Measurements from ENCODE around the gene FUCA2.
A peak's percentile ranks its signal among the peaks of the same experiment; 100 is the strongest.

FUCA2 gene

GRCh38 chr6:143510991-143511891, at the start of gene FUCA2:
TSS of gene FUCA2 (minus strand) at chr6:143511720. CDS start at chr6:143511634, 86 bp downstream.
- Histone ChIP-seq H3K9me3 (ENCODE audit: low read length) (no peaks in the 10 kb centered on the region), H3K27ac (ENCODE audit: low read depth, low read length) (peak within 1 kb of the TSS; percentile 83), H3K4me1 (ENCODE audit: insufficient read depth, low read length) (peaks cover 19% of the 10 kb centered on the region), H3K36me3 (ENCODE audit: insufficient read depth, low read length) (peaks cover 9% of the 10 kb centered on the region), H3K9ac (ENCODE audit: low read length) (peak within 1 kb of the TSS; percentile 51), H3K27me3 (ENCODE audit: control insufficient read depth in 1 of 2, insufficient read depth in 2 of 2, low read length in 2 of 2) (no peaks in the 10 kb centered on the region), H3K4me3 (ENCODE audit: low read depth in 1 of 2, low read length in 2 of 2) (peak within 1 kb of the TSS; percentile 61 to 72)

GRCh38 chr6:143561105-143561704, 49.7 kb upstream of the FUCA2 start:
- Histone ChIP-seq H3K27ac (ENCODE audit: low read depth, low read length) (no peak overlapping the region), H3K9me3 (ENCODE audit: low read length) (no peaks in the 10 kb centered on the region), H3K36me3 (ENCODE audit: insufficient read depth, low read length) (no peaks in the 10 kb centered on the region), H3K27me3 (ENCODE audit: control insufficient read depth in 1 of 2, insufficient read depth in 2 of 2, low read length in 2 of 2) (no peaks in the 10 kb centered on the region), H3K4me3 (ENCODE audit: low read depth in 1 of 2, low read length in 2 of 2) (no peak overlapping the region), H3K4me1 (ENCODE audit: insufficient read depth, low read length) (no peaks in the 10 kb centered on the region), H3K9ac (ENCODE audit: low read length) (no peak overlapping the region)

GRCh38 chr6:143559051-143559660, 47.6 kb upstream of the FUCA2 start:
- Histone ChIP-seq H3K4me1 (ENCODE audit: insufficient read depth, low read length) (no peaks in the 10 kb centered on the region), H3K27ac (ENCODE audit: low read depth, low read length) (no peak overlapping the region), H3K36me3 (ENCODE audit: insufficient read depth, low read length) (no peaks in the 10 kb centered on the region), H3K27me3 (ENCODE audit: control insufficient read depth in 1 of 2, insufficient read depth in 2 of 2, low read length in 2 of 2) (no peaks in the 10 kb centered on the region), H3K4me3 (ENCODE audit: low read depth in 1 of 2, low read length in 2 of 2) (no peak overlapping the region), H3K9ac (ENCODE audit: low read length) (no peak overlapping the region), H3K9me3 (ENCODE audit: low read length) (no peaks in the 10 kb centered on the region)

GRCh38 chr6:143556529-143556928, 45.0 kb upstream of the FUCA2 start:
- Histone ChIP-seq H3K27ac (ENCODE audit: low read depth, low read length) (no peak overlapping the region), H3K9ac (ENCODE audit: low read length) (no peak overlapping the region), H3K9me3 (ENCODE audit: low read length) (no peaks in the 10 kb centered on the region), H3K27me3 (ENCODE audit: control insufficient read depth in 1 of 2, insufficient read depth in 2 of 2, low read length in 2 of 2) (no peaks in the 10 kb centered on the region), H3K4me3 (ENCODE audit: low read depth in 1 of 2, low read length in 2 of 2) (no peak overlapping the region), H3K4me1 (ENCODE audit: insufficient read depth, low read length) (no peaks in the 10 kb centered on the region), H3K36me3 (ENCODE audit: insufficient read depth, low read length) (no peaks in the 10 kb centered on the region)

- Histone ChIP-seq H3K27me3 (ENCODE audit: control insufficient read depth in 1 of 2, insufficient read depth in 2 of 2, low read length in 2 of 2) (no peaks in the 10 kb centered on the region), H3K4me3 (ENCODE audit: low read depth in 1 of 2, low read length in 2 of 2) (no peak overlapping the region), H3K36me3 (ENCODE audit: insufficient read depth, low read length) (no peaks in the 10 kb centered on the region), H3K4me1 (ENCODE audit: insufficient read depth, low read length) (no peaks in the 10 kb centered on the region), H3K9me3 (ENCODE audit: low read length) (no peaks in the 10 kb centered on the region), H3K27ac (ENCODE audit: low read depth, low read length) (no peak overlapping the region), H3K9ac (ENCODE audit: low read length) (no peak overlapping the region)
These were observed 44.1 kb upstream of the FUCA2 start for GRCh38 chr6:143555582-143555981.

- no peak overlapping the region for H3K27ac ChIP-seq (ENCODE audit: low read depth, low read length)
- no peaks in the 10 kb centered on the region for H3K4me1 ChIP-seq (ENCODE audit: insufficient read depth, low read length)
- H3K4me3 ChIP-seq (ENCODE audit: low read depth in 1 of 2, low read length in 2 of 2): no peak overlapping the region
- no peaks in the 10 kb centered on the region for H3K36me3 ChIP-seq (ENCODE audit: insufficient read depth, low read length)
- H3K27me3 ChIP-seq (ENCODE audit: control insufficient read depth in 1 of 2, insufficient read depth in 2 of 2, low read length in 2 of 2): no peaks in the 10 kb centered on the region
- H3K9me3 ChIP-seq (ENCODE audit: low read length): no peaks in the 10 kb centered on the region
- no peak overlapping the region for H3K9ac ChIP-seq (ENCODE audit: low read length)
These were observed 43.6 kb upstream of the FUCA2 start for GRCh38 chr6:143555071-143555492.

GRCh38 chr6:143553337-143553736, 41.8 kb upstream of the FUCA2 start:
- no peaks in the 10 kb centered on the region for H3K36me3 ChIP-seq (ENCODE audit: insufficient read depth, low read length)
- no peak overlapping the region for H3K4me3 ChIP-seq (ENCODE audit: low read depth in 1 of 2, low read length in 2 of 2)
- no peaks in the 10 kb centered on the region for H3K9me3 ChIP-seq (ENCODE audit: low read length)
- H3K27ac ChIP-seq (ENCODE audit: low read depth, low read length): no peak overlapping the region
- no peaks in the 10 kb centered on the region for H3K4me1 ChIP-seq (ENCODE audit: insufficient read depth, low read length)
- no peak overlapping the region for H3K9ac ChIP-seq (ENCODE audit: low read length)
- no peaks in the 10 kb centered on the region for H3K27me3 ChIP-seq (ENCODE audit: control insufficient read depth in 1 of 2, insufficient read depth in 2 of 2, low read length in 2 of 2)

GRCh38 chr6:143549949-143550268, 38.4 kb upstream of the FUCA2 start:
- Histone ChIP-seq H3K4me1 (ENCODE audit: insufficient read depth, low read length) (no peaks in the 10 kb centered on the region), H3K36me3 (ENCODE audit: insufficient read depth, low read length) (no peaks in the 10 kb centered on the region), H3K9ac (ENCODE audit: low read length) (no peak overlapping the region), H3K27ac (ENCODE audit: low read depth, low read length) (no peak overlapping the region), H3K9me3 (ENCODE audit: low read length) (no peaks in the 10 kb centered on the region), H3K27me3 (ENCODE audit: control insufficient read depth in 1 of 2, insufficient read depth in 2 of 2, low read length in 2 of 2) (no peaks in the 10 kb centered on the region), H3K4me3 (ENCODE audit: low read depth in 1 of 2, low read length in 2 of 2) (no peak overlapping the region)

- Histone ChIP-seq H3K36me3 (ENCODE audit: insufficient read depth, low read length) (no peaks in the 10 kb centered on the region), H3K4me3 (ENCODE audit: low read depth in 1 of 2, low read length in 2 of 2) (no peak overlapping the region), H3K4me1 (ENCODE audit: insufficient read depth, low read length) (no peaks in the 10 kb centered on the region), H3K9me3 (ENCODE audit: low read length) (no peaks in the 10 kb centered on the region), H3K9ac (ENCODE audit: low read length) (no peak overlapping the region), H3K27me3 (ENCODE audit: control insufficient read depth in 1 of 2, insufficient read depth in 2 of 2, low read length in 2 of 2) (no peaks in the 10 kb centered on the region), H3K27ac (ENCODE audit: low read depth, low read length) (no peak overlapping the region)
These were observed 37.9 kb upstream of the FUCA2 start for GRCh38 chr6:143549221-143549948.

- Histone ChIP-seq H3K9ac (ENCODE audit: low read length) (no peak overlapping the region), H3K27ac (ENCODE audit: low read depth, low read length) (no peak overlapping the region), H3K4me3 (ENCODE audit: low read depth in 1 of 2, low read length in 2 of 2) (no peak overlapping the region), H3K27me3 (ENCODE audit: control insufficient read depth in 1 of 2, insufficient read depth in 2 of 2, low read length in 2 of 2) (no peaks in the 10 kb centered on the region), H3K4me1 (ENCODE audit: insufficient read depth, low read length) (no peaks in the 10 kb centered on the region), H3K36me3 (ENCODE audit: insufficient read depth, low read length) (no peaks in the 10 kb centered on the region), H3K9me3 (ENCODE audit: low read length) (no peaks in the 10 kb centered on the region)
These were observed 35.1 kb upstream of the FUCA2 start for GRCh38 chr6:143546599-143546998.

GRCh38 chr6:143545976-143546547, 34.5 kb upstream of the FUCA2 start:
- H3K9me3 ChIP-seq (ENCODE audit: low read length): no peaks in the 10 kb centered on the region
- no peaks in the 10 kb centered on the region for H3K27me3 ChIP-seq (ENCODE audit: control insufficient read depth in 1 of 2, insufficient read depth in 2 of 2, low read length in 2 of 2)
- no peak overlapping the region for H3K9ac ChIP-seq (ENCODE audit: low read length)
- no peaks in the 10 kb centered on the region for H3K36me3 ChIP-seq (ENCODE audit: insufficient read depth, low read length)
- no peak overlapping the region for H3K27ac ChIP-seq (ENCODE audit: low read depth, low read length)
- no peak overlapping the region for H3K4me3 ChIP-seq (ENCODE audit: low read depth in 1 of 2, low read length in 2 of 2)
- H3K4me1 ChIP-seq (ENCODE audit: insufficient read depth, low read length): no peaks in the 10 kb centered on the region
